ENCODE results near the gene OSBP2. TPM values are rescaled to one million over a fixed set of nuclear protein-coding genes. Genes with fewer than 3 reads are reported as not detected.

The OSBP2 gene
- total RNA-seq, 2 experiments from 2014 or later: 1.2 to 1.6 TPM

- H3K4me3 ChIP-seq (ENCODE audit: low read length): no peak overlapping the region
- no peak for DNase-seq
- intact Hi-C loops (cut with DNase I, micrococcal nuclease): no loop called here
- Mint-ChIP-seq H3K4me3 (no peak overlapping the region), H3K27ac (no peak overlapping the region), H3K36me3 (ENCODE audit: low read depth) (no peaks in the 10 kb centered on the region), H3K4me1 (ENCODE audit: low read depth) (no peaks in the 10 kb centered on the region), H3K9me3 (no peaks in the 10 kb centered on the region), H3K27me3 (no peaks in the 10 kb centered on the region)
- no peak overlapping the region for H3K27ac ChIP-seq (ENCODE audit: low read depth in 1 of 2, low read length in 2 of 2)
- H3K4me1 ChIP-seq (ENCODE audit: insufficient read depth, low read length): no peaks in the 10 kb centered on the region
- ATAC-seq (ENCODE audit: poor library complexity): no peak
- H3K36me3 ChIP-seq (ENCODE audit: insufficient read depth, low read length): no peaks in the 10 kb centered on the region
- no peaks in the 10 kb centered on the region for H3K9me3 ChIP-seq (ENCODE audit: control insufficient read depth in 1 of 2, insufficient read depth in 1 of 2, low read length in 2 of 2)
- POLR2A ChIA-PET: no interaction called here
- TF ChIP-seq, protein P1, sequence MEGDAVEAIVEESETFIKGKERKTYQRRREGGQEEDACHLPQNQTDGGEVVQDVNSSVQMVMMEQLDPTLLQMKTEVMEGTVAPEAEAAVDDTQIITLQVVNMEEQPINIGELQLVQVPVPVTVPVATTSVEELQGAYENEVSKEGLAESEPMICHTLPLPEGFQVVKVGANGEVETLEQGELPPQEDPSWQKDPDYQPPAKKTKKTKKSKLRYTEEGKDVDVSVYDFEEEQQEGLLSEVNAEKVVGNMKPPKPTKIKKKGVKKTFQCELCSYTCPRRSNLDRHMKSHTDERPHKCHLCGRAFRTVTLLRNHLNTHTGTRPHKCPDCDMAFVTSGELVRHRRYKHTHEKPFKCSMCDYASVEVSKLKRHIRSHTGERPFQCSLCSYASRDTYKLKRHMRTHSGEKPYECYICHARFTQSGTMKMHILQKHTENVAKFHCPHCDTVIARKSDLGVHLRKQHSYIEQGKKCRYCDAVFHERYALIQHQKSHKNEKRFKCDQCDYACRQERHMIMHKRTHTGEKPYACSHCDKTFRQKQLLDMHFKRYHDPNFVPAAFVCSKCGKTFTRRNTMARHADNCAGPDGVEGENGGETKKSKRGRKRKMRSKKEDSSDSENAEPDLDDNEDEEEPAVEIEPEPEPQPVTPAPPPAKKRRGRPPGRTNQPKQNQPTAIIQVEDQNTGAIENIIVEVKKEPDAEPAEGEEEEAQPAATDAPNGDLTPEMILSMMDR (IDR thresholded peaks at IDR 0.05): no peak
- no peaks in the 10 kb centered on the region for H3K27me3 ChIP-seq (ENCODE audit: control insufficient read depth in 1 of 2, insufficient read depth in 2 of 2, low read length in 2 of 2)
- CTCF ChIA-PET: no interaction called here
These were observed 82.9 kb downstream of the OSBP2 start for GRCh38 chr22:30777587-30777986.

DNA sequence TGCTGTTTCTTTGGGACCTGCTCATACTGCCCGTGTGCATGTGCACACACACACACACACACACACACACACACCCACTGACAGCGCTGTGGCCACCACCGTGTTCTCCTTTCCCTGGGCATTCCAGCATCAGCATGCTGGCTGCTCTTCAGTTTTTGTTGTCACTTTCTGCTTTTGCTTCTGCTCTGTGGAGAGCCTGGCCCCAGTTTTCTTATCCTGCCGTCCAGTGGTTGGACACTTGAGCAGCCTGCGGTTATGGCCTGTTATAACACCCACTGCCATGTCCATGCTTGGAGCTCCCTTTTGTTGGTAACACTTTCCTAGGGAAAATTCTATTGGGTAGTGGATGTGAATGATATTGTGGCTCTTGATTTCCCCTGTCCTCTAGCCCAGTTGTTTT lies 83.6 kb downstream of the OSBP2 start:
- Mint-ChIP-seq H3K36me3 (ENCODE audit: low read depth) (no peaks in the 10 kb centered on the region), H3K27me3 (no peaks in the 10 kb centered on the region), H3K4me1 (ENCODE audit: low read depth) (no peaks in the 10 kb centered on the region), H3K27ac (no peak overlapping the region), H3K9me3 (no peaks in the 10 kb centered on the region), H3K4me3 (no peak overlapping the region)
- Histone ChIP-seq H3K4me3 (ENCODE audit: low read length) (no peak overlapping the region), H3K36me3 (ENCODE audit: insufficient read depth, low read length) (no peaks in the 10 kb centered on the region), H3K27me3 (ENCODE audit: control insufficient read depth in 1 of 2, insufficient read depth in 2 of 2, low read length in 2 of 2) (no peaks in the 10 kb centered on the region), H3K27ac (ENCODE audit: low read depth in 1 of 2, low read length in 2 of 2) (no peak overlapping the region), H3K9me3 (ENCODE audit: control insufficient read depth in 1 of 2, insufficient read depth in 1 of 2, low read length in 2 of 2) (no peaks in the 10 kb centered on the region), H3K4me1 (ENCODE audit: insufficient read depth, low read length) (no peaks in the 10 kb centered on the region)
- ChIA-PET CTCF (no interaction called here), POLR2A (no interaction called here)
- no peak for DNase-seq
- intact Hi-C loops (cut with DNase I, micrococcal nuclease): no loop called here
- TF ChIP-seq, protein P1 (IDR thresholded peaks at IDR 0.05): no peak
- ATAC-seq (ENCODE audit: poor library complexity): no peak

- Mint-ChIP-seq H3K27ac (no peak overlapping the region), H3K9me3 (no peaks in the 10 kb centered on the region), H3K4me3 (no peak overlapping the region), H3K27me3 (no peaks in the 10 kb centered on the region), H3K36me3 (ENCODE audit: low read depth) (no peaks in the 10 kb centered on the region), H3K4me1 (ENCODE audit: low read depth) (no peaks in the 10 kb centered on the region)
- Histone ChIP-seq H3K4me1 (ENCODE audit: insufficient read depth, low read length) (no peaks in the 10 kb centered on the region), H3K27ac (ENCODE audit: low read depth in 1 of 2, low read length in 2 of 2) (no peak overlapping the region), H3K36me3 (ENCODE audit: insufficient read depth, low read length) (no peaks in the 10 kb centered on the region), H3K9me3 (ENCODE audit: control insufficient read depth in 1 of 2, insufficient read depth in 1 of 2, low read length in 2 of 2) (no peaks in the 10 kb centered on the region), H3K4me3 (ENCODE audit: low read length) (no peak overlapping the region), H3K27me3 (ENCODE audit: control insufficient read depth in 1 of 2, insufficient read depth in 2 of 2, low read length in 2 of 2) (no peaks in the 10 kb centered on the region)
- ChIA-PET POLR2A (no interaction called here), CTCF (no interaction called here)
- intact Hi-C loops (cut with DNase I, micrococcal nuclease): no loop called here
- TF ChIP-seq, protein P1 (IDR thresholded peaks at IDR 0.05): no peak
- ATAC-seq (ENCODE audit: poor library complexity) (no peak), DNase-seq (no peak)
These were observed 85.4 kb downstream of the OSBP2 start for GRCh38 chr22:30780026-30780425.
